H1 (cell line): ENCODE data around the gene MTX3. TPM values are rescaled to one million over a fixed set of nuclear protein-coding genes. Genes with fewer than 3 reads are reported as not detected.
A peak's percentile ranks its signal among the peaks of the same experiment; 100 is the strongest.

Experiments
- CTCF ChIA-PET: fragments of 300-600 bp; sonication (Branson Sonifier 250); formaldehyde crosslinking; loops from one replicate; lab custom pipeline; 2021; ENCODE audit not compliant: partially characterized antibody; lab: Charles Lee
- POLR2A ChIA-PET: fragments of 300-600 bp; sonication (Branson Sonifier 250); formaldehyde crosslinking; loops from one replicate; lab custom pipeline; 2021; ENCODE audit warnings: inconsistent platforms; ENCODE audit not compliant: partially characterized antibody; lab: Charles Lee
- DNase-seq, 2 experiments: peaks; one replicate each; pipeline versions ENCODE4 v3.0.0 to v3.0.0-alpha.2; 2010 to 2022; ENCODE audit warnings: low spot score in 2 of 2, low read depth in 1 of 2, mixed read lengths in 1 of 2
- FAIRE-seq: peaks from 2 replicates; lab custom pipeline; 2011; peaks lifted over from hg19 to GRCh38; lab: Jason Lieb, UNC
- H2AFZ ChIP-seq: 2 replicates; pipeline ENCODE4 v1.8.1; 2012; ENCODE audit warnings: low read length, inconsistent platforms
- H2AK5ac ChIP-seq: 2 replicates; pipeline ENCODE4 v1.6.1; 2013; ENCODE audit warnings: low read depth, low read length
- H2BK120ac ChIP-seq: replicated peaks from 2 replicates; pipeline ENCODE3; 2013; ENCODE audit warnings: low read depth, low read length, inconsistent platforms
- H2BK12ac ChIP-seq: 2 replicates; pipeline ENCODE4 v1.6.1; 2013; ENCODE audit warnings: low read depth, low read length
- H2BK15ac ChIP-seq: 2 replicates; pipeline ENCODE4 v1.6.1; 2013; ENCODE audit warnings: low read length
- H2BK20ac ChIP-seq: 2 replicates; pipeline ENCODE4 v1.6.1; 2013; ENCODE audit warnings: low read length
- H2BK5ac ChIP-seq: 2 replicates; pipeline ENCODE4 v1.6.1; 2013; ENCODE audit warnings: low read depth, low read length
- H3K14ac ChIP-seq: 2 replicates; pipeline ENCODE4 v1.6.1; 2013; ENCODE audit warnings: inconsistent platforms; ENCODE audit not compliant: insufficient read length
- H3K18ac ChIP-seq: 2 replicates; pipeline ENCODE4 v1.6.1; 2013; ENCODE audit warnings: low read length; ENCODE audit errors: extremely low read depth
- H3K23ac ChIP-seq: 2 replicates; pipeline ENCODE4 v1.6.1; 2013; ENCODE audit warnings: inconsistent platforms; ENCODE audit not compliant: insufficient read length
- H3K23me2 ChIP-seq: 2 replicates; pipeline ENCODE4 v1.6.1; 2013; ENCODE audit warnings: low read depth, low read length
- H3K27ac ChIP-seq: 2 replicates; pipeline ENCODE4 v1.6.1; 2011; ENCODE audit warnings: low read depth, low read length, inconsistent platforms
- H3K27me3 ChIP-seq, 4 experiments: replicated peaks in 1 of 4; 1 replicate in 1 of 4; 2 replicates in 3 of 4; pipeline versions ENCODE4 v1.6.1 to v1.8.1; 2011 to 2013; ENCODE audit warnings: low read length in 3 of 4, mild to moderate bottlenecking in 3 of 4, inconsistent platforms in 2 of 4, mixed read lengths in 2 of 4, moderate library complexity in 1 of 4; ENCODE audit not compliant: control insufficient read depth in 3 of 4, insufficient read depth in 3 of 4; ENCODE audit errors: extremely low read depth in 1 of 4
- H3K36me3 ChIP-seq, 4 experiments: 2 replicates each; pipeline versions ENCODE4 v1.6.1 to v1.8.1; 2011 to 2013; ENCODE audit warnings: mild to moderate bottlenecking in 4 of 4, low read length in 3 of 4, moderate library complexity in 2 of 4, control low read depth in 1 of 4, inconsistent platforms in 1 of 4; ENCODE audit not compliant: insufficient read depth in 4 of 4, control insufficient read depth in 2 of 4
- H3K4ac ChIP-seq: replicated peaks from 2 replicates; pipeline ENCODE3; 2013; ENCODE audit warnings: low read length, low read depth, mixed read lengths, inconsistent platforms; ENCODE audit not compliant: insufficient read length
- H3K4me1 ChIP-seq, 4 experiments: replicated peaks in 1 of 4; 1 replicate in 1 of 4; 2 replicates in 3 of 4; pipeline versions ENCODE4 v1.6.1 to v1.8.1; 2011 to 2013; ENCODE audit warnings: low read length in 3 of 4, inconsistent platforms in 2 of 4, mixed read lengths in 1 of 4; ENCODE audit not compliant: insufficient read depth in 4 of 4, control insufficient read depth in 3 of 4
- H3K4me2 ChIP-seq, 2 experiments: 2 replicates each; pipeline versions ENCODE4 v1.6.1 to v1.8.1; 2011 to 2013; ENCODE audit warnings: low read depth in 2 of 2, low read length in 2 of 2, control low read depth in 1 of 2, inconsistent platforms in 1 of 2, mild to moderate bottlenecking in 1 of 2; ENCODE audit not compliant: insufficient read depth in 1 of 2
- H3K4me3 ChIP-seq, 4 experiments: fragments of 200-600, 300-600 bp in 1 of 4; sonication (generic), shearing (Covaris generic), sonication (Bioruptor Twin) in 1 of 4; 2 replicates each; pipeline versions ENCODE4 v1.5.1 to v1.8.1; 2011 to 2016; ENCODE audit warnings: low read length in 4 of 4, low read depth in 3 of 4, control low read depth in 2 of 4, inconsistent platforms in 2 of 4, mild to moderate bottlenecking in 2 of 4, mixed read lengths in 1 of 4, moderate library complexity in 1 of 4; ENCODE audit not compliant: insufficient read depth in 2 of 4; ENCODE audit errors: extremely low read depth in 1 of 4
- H3K56ac ChIP-seq: replicated peaks from 2 replicates; pipeline ENCODE3; 2013; ENCODE audit warnings: low read depth, mild to moderate bottlenecking, mixed read lengths, low read length, inconsistent platforms; ENCODE audit not compliant: insufficient read length
- H3K79me1 ChIP-seq: 2 replicates; pipeline ENCODE4 v1.6.1; 2013; ENCODE audit warnings: low read depth, low read length, control low read depth
- H3K79me2 ChIP-seq, 2 experiments: 2 replicates each; pipeline versions ENCODE4 v1.6.1 to v1.8.1; 2012 to 2013; ENCODE audit warnings: low read length in 2 of 2, mild to moderate bottlenecking in 2 of 2, inconsistent platforms in 1 of 2; ENCODE audit not compliant: insufficient read depth in 2 of 2, control insufficient read depth in 1 of 2
- H3K9ac ChIP-seq, 4 experiments: replicated peaks in 1 of 4; 1 replicate in 1 of 4; 2 replicates in 3 of 4; pipeline versions ENCODE4 v1.6.1 to v1.8.1; 2011 to 2013; ENCODE audit warnings: low read depth in 3 of 4, low read length in 3 of 4, control low read depth in 2 of 4, mild to moderate bottlenecking in 2 of 4, moderate library complexity in 2 of 4, inconsistent platforms in 1 of 4; ENCODE audit errors: extremely low read depth in 1 of 4
- H3K9me3 ChIP-seq, 2 experiments: 2 replicates each; pipeline versions ENCODE4 v1.6.1 to v1.8.1; 2012 to 2013; ENCODE audit warnings: mild to moderate bottlenecking in 2 of 2, moderate library complexity in 2 of 2, control low read depth in 1 of 2, inconsistent platforms in 1 of 2, low read depth in 1 of 2, low read length in 1 of 2, mixed read lengths in 1 of 2; ENCODE audit not compliant: insufficient read depth in 2 of 2
- H4K20me1 ChIP-seq, 2 experiments: replicated peaks in 1 of 2; 2 replicates each; pipeline versions ENCODE3 to v1.8.1; 2011 to 2013; ENCODE audit warnings: inconsistent platforms in 2 of 2, low read length in 2 of 2, mild to moderate bottlenecking in 1 of 2; ENCODE audit not compliant: insufficient read depth in 2 of 2, control insufficient read depth in 1 of 2
- H4K5ac ChIP-seq: 2 replicates; pipeline ENCODE4 v1.6.1; 2013; ENCODE audit warnings: low read length, low read depth, mixed read lengths, inconsistent platforms; ENCODE audit not compliant: insufficient read length
- H4K8ac ChIP-seq: 2 replicates; pipeline ENCODE4 v1.8.0; 2013; ENCODE audit warnings: mild to moderate bottlenecking, moderate library complexity, low read length, inconsistent platforms; ENCODE audit not compliant: insufficient read depth; ENCODE audit errors: extremely low read depth
- H4K91ac ChIP-seq: replicated peaks from 2 replicates; pipeline ENCODE3; 2013; ENCODE audit warnings: low read length, mixed read lengths, inconsistent platforms; ENCODE audit not compliant: insufficient read length
- FOSL1 ChIP-seq: IDR thresholded peaks from 2 replicates; pipeline ENCODE4 v1.6.1; 2011; ENCODE audit warnings: mild to moderate bottlenecking, low read depth, low read length, moderate library complexity; ENCODE audit not compliant: insufficient read depth
- KDM1A ChIP-seq: fragments of 200-600, 300-600 bp; sonication (generic); IDR thresholded peaks from 2 replicates; pipeline ENCODE4 v1.7.1; 2016; ENCODE audit warnings: mild to moderate bottlenecking, low read length, borderline replicate concordance
- KDM4A ChIP-seq: IDR thresholded peaks from one replicate; pipeline ENCODE4 v1.7.1; 2012; ENCODE audit warnings: low read depth, mild to moderate bottlenecking, moderate library complexity, low read length, inconsistent platforms; ENCODE audit not compliant: severe bottlenecking
- PHF8 ChIP-seq: fragments of 200-600 bp; sonication (generic); conservative IDR thresholded peaks from 2 replicates; pipeline ENCODE4 v1.7.1; 2012; ENCODE audit warnings: low read depth, mild to moderate bottlenecking, inconsistent platforms, low read length, moderate library complexity
- POU5F1 ChIP-seq: IDR thresholded peaks from 2 replicates; pipeline ENCODE4 v1.6.1; 2011; ENCODE audit warnings: low read depth, mild to moderate bottlenecking, low read length, moderate library complexity
- SUZ12 ChIP-seq: fragments of 200-600 bp; sonication (generic); IDR thresholded peaks from 2 replicates; pipeline ENCODE4 v1.6.1; 2012; ENCODE audit warnings: mild to moderate bottlenecking, inconsistent platforms, low read length, moderate library complexity, mixed read lengths
- TCF12 ChIP-seq: IDR thresholded peaks from 2 replicates; pipeline ENCODE4 v1.6.1; 2011; ENCODE audit warnings: low read depth, mild to moderate bottlenecking, low read length
- TEAD4 ChIP-seq: IDR thresholded peaks from 2 replicates; pipeline ENCODE4 v1.6.1; 2012; ENCODE audit warnings: low read depth, low read length, inconsistent platforms, mixed read lengths
- USF2 ChIP-seq: IDR thresholded peaks from 2 replicates; pipeline ENCODE4 v1.6.1; 2011; ENCODE audit warnings: low read length, improper control_type of control experiment
- WGBS, 2 experiments: shearing (Covaris generic) in 1 of 2; methylation state at CpG; one replicate each; pipeline versions ENCODE4 v1.1.6 to v1.1.7; 2013 to 2015; ENCODE audit warnings: low lambda C conversion rate in 2 of 2, mixed read lengths in 2 of 2, inconsistent platforms in 1 of 2, low coverage in 1 of 2, missing lambda C conversion rate in 1 of 2; ENCODE audit not compliant: insufficient replicate concordance in 2 of 2, insufficient coverage in 1 of 2, insufficient read length in 1 of 2; ENCODE audit errors: extremely low coverage in 1 of 2, missing lambda C conversion rate in 1 of 2; 5-methylcytosine and 5-hydroxymethylcytosine counted together
- polyA plus RNA-seq, 7 experiments: library from polyadenylated mRNA; depleted of rRNA in 3 of 7; stranded (reverse) in 5 of 7; unstranded in 2 of 7; fragments of >200 nt in 5 of 7; fragments of 200-250 nt in 2 of 7; gene quantifications; 1 replicate in 5 of 7; 2 replicates in 1 of 7; 4 replicates in 1 of 7; pipeline versions ENCODE4 v1.2.1 to v1.2.3, GENCODE V29; 2011 to 2013; ENCODE audit warnings: missing spikeins in 2 of 7, mixed read lengths in 2 of 7
- total RNA-seq: library from RNA; stranded (reverse); fragmentation: NEBNext Ultra II Directional; extraction: Animal tissue kit (Norgen Biotek cat#: 25700); gene quantifications from 2 replicates; pipeline ENCODE4 v1.2.1, GENCODE V29; 2021

MTX3 gene
- total and polyA plus RNA-seq, 2 of the 8 experiments (the other 6 are each of a cell fraction or from before 2014, with no cell fraction given), result 9.4 to 28.8 TPM

DNA sequence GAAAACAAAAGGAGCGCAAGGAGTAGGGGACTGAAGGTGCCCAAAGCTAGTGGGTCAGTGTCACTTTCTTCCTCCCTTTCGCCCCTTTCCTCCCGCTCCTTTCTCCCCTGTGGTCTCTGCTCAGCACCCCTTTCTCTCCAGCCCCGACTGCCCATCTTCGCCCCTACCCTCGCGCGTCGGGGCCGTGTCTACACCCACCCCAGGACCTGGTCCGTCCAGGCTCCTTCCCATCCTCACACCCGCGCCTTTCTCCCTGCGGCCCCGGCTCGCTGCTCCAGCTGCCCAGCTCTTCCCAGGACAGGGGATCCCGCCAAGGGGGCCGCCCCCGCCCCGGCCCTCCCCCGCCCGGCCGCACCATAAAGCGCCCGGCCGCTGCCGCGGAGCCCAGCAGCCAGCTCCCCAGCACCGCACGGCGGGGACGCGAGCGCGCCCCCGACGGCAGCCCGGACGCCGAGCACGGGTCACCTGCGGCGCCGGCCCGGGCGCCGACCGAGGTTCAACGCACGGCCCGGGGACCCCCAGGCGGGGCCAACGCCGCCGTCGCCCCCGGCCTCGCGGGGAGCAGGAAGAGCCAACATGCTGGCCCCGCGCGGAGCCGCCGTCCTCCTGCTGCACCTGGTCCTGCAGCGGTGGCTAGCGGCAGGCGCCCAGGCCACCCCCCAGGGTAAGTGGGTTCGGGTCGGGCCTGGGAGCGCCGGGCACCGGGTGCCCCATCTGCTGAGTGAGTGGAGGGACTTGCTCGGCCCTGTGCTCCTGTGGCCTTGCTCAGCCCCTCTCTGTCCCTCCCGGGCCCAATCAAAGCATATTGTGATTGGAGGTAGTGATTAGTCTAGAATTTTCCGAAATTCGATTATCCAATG lies 44.1 kb upstream of the MTX3 start, which contains the start of gene THBS4:
Gene THBS4 (plus strand): TSS at position 387 of the 860 bp plus-strand sequence. CDS start 190 bp downstream, at position 577.
- H3K9me3 ChIP-seq, result no peaks in the 10 kb centered on the region
- no peak within 1 kb of the TSS for H2BK15ac ChIP-seq
- DNase-seq (peak in 1 of 2 experiments; percentile 77), FAIRE-seq (no peak)
- H3K56ac ChIP-seq, result no peak within 1 kb of the TSS
- H2AK5ac ChIP-seq, result no peak within 1 kb of the TSS
- peaks cover 4 to 32% (median 21%) of the 10 kb centered on the region in 4 experiments; a peak in 6 of 7 replicates for H3K27me3 ChIP-seq
- H3K4me3 ChIP-seq, result peak within 1 kb of the TSS; percentile 80 to 92 (median 83)
- no peak within 1 kb of the TSS for H3K27ac ChIP-seq
- no peak within 1 kb of the TSS for H2BK5ac ChIP-seq
- no peaks in the 10 kb centered on the region; the same call in 1 of the 2 replicates for H3K23me2 ChIP-seq
- whole genome bisulfite sequencing, 2 experiments, result 11% methylated on average over 11 of the region's 76 CpGs; no CpG with 5 or more reads in 1 of the 2 experiments
- no peak within 1 kb of the TSS for H2BK120ac ChIP-seq
- H3K4me2 ChIP-seq, result peak within 1 kb of the TSS; percentile 94 to 97
- H2BK12ac ChIP-seq, result no peak within 1 kb of the TSS
- no peaks in the 10 kb centered on the region for H3K79me1 ChIP-seq
- H3K14ac ChIP-seq, result no peak within 1 kb of the TSS
- H3K4me1 ChIP-seq, result peaks cover 0 to 3% (median 1%) of the 10 kb centered on the region in 4 experiments; a peak in 3 of 7 replicates
- H2AFZ ChIP-seq, result peak within 1 kb of the TSS; percentile 99
- H4K8ac ChIP-seq, result peak within 1 kb of the TSS; percentile 42
- peak within 1 kb of the TSS; percentile 26 for H3K18ac ChIP-seq
- ChIA-PET CTCF (interaction anchor here (0.9 to 1.7 kb wide), 5 partner anchors 9 to 110 kb away, joined by 3 to 7 read pairs (median 3); no protein-coding TSS in a partner anchor), POLR2A (interaction anchor here (1.2 to 1.5 kb wide), 2 partner anchors 10 to 521 kb away, joined by 3 read pairs; partner anchors contain the start of gene HOMER1)
- H3K36me3 ChIP-seq, result no peaks in the 10 kb centered on the region
- H3K9ac ChIP-seq, result peak within 1 kb of the TSS; percentile 36 to 75 (median 54); a peak in 5 of 7 replicates
- H4K20me1 ChIP-seq, result no peaks in the 10 kb centered on the region
- no peak within 1 kb of the TSS for H3K4ac ChIP-seq
- H4K5ac ChIP-seq, result no peak within 1 kb of the TSS
- no peak within 1 kb of the TSS for H3K23ac ChIP-seq
- peak within 1 kb of the TSS; percentile 41 for H4K91ac ChIP-seq
- no peak within 1 kb of the TSS for H2BK20ac ChIP-seq
- no peaks in the 10 kb centered on the region for H3K79me2 ChIP-seq
- TF ChIP-seq TCF12 (0 out of 2 replicates have a peak, but pooled peaks have one; percentile 43), KDM4A (peak; percentile 82), FOSL1 (no peak), PHF8 (peak; percentile 47; the same call in 1 of the 2 replicates), POU5F1 (no peak), SUZ12 (peak; percentile 41), KDM1A (no peak), TEAD4 (no peak), USF2 (no peak)
